GM10266 (cell line): ENCODE data around the gene ABCA3.

ENCODE experiments used
- DNase-seq: peaks from one replicate; pipeline ENCODE4 v3.0.0; 2012; ENCODE audit errors: extremely low spot score
- TF ChIP-seq, protein P1 (sequence below): IDR thresholded peaks from 2 replicates; pipeline ENCODE4 v1.5.1; 2012; ENCODE audit warnings: mild to moderate bottlenecking, low read depth; ENCODE audit not compliant: control insufficient read depth, insufficient read depth; ENCODE audit errors: missing control alignments

Gene ABCA3

GRCh38 chr16:2365397-2366294, 25.1 kb upstream of the ABCA3 start:
- TF ChIP-seq, protein P1, sequence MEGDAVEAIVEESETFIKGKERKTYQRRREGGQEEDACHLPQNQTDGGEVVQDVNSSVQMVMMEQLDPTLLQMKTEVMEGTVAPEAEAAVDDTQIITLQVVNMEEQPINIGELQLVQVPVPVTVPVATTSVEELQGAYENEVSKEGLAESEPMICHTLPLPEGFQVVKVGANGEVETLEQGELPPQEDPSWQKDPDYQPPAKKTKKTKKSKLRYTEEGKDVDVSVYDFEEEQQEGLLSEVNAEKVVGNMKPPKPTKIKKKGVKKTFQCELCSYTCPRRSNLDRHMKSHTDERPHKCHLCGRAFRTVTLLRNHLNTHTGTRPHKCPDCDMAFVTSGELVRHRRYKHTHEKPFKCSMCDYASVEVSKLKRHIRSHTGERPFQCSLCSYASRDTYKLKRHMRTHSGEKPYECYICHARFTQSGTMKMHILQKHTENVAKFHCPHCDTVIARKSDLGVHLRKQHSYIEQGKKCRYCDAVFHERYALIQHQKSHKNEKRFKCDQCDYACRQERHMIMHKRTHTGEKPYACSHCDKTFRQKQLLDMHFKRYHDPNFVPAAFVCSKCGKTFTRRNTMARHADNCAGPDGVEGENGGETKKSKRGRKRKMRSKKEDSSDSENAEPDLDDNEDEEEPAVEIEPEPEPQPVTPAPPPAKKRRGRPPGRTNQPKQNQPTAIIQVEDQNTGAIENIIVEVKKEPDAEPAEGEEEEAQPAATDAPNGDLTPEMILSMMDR, result no peak
- no peak for DNase-seq

DNA sequence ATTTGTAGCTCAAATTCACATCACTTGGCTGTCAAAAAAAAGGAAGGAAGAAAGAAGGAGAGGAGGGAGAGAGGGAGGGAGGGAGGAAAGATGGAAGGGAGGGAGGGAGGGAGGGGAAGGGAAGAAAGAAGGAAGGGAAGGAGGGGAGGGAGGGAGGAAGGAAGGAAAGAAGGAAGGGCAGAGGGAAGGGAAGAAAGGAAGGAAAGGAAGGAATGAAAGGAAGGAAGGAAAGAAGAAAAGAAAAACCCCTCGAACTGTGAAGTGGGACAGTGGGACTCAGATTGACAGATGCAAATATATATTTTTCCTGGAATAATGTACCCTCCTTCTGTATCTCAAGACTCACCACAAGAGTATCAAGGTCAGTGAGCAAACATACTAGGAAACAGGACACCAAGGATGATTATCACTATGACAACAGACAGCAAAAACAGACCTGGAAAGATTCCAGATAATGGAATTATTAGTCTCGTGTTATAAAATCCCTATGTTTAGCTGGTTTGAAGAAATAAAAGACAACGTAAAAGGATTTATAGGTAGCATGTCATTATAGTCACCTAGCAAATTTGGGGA, 24.2 kb upstream of the ABCA3 start:
- no peak for DNase-seq
- TF ChIP-seq, protein P1, result no peak

DNA sequence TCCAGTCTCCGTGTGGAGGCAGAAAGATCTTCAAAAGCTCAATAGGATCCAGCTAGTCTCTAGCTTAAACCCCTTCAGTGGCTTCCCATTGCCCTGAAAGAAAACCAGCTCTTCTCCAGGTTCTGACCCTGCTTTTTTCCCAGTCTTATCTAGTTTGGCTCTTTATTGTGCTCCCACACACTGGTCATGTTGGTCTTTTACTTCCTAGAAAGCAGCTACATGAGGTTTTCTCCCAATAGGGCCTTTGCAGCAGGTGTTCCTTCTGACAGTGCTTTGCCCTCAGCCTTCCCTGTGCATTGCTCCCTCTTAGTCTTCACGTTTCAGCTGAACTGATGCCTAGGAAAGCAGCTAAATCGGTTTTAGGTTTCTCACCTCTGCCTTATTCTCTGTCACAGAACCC, 21.7 kb upstream of the ABCA3 start:
- no peak for DNase-seq
- TF ChIP-seq, protein P1, result no peak

DNA sequence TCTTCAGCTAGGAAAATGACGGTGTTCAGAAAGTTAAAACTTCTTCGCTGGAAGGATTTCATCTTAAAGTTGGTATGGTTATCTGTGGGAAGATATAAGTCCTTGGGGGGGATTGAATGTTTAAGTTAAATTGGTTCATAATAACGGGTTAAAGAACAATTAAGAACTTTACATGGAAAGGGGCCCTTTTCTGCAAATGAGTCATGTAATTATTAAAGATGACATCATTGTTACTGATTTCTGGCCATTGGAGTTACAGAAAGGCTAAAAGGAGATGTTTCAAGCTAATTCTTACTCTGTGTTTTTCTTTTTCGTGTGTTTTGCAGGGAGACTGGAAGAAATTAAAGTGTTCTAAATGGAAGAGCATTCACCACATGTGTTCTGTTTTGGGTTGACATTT, 20.6 kb upstream of the ABCA3 start:
- no peak for DNase-seq
- TF ChIP-seq, protein P1, result no peak

- TF ChIP-seq, protein P1, result no peak
- no peak for DNase-seq
These were observed 19.4 kb upstream of the ABCA3 start for GRCh38 chr16:2359919-2360318.

- DNase-seq, result no peak
- TF ChIP-seq, protein P1, result no peak
These were observed 18.3 kb upstream of the ABCA3 start for GRCh38 chr16:2358811-2359210.

GRCh38 chr16:2357331-2357730, 16.8 kb upstream of the ABCA3 start:
- TF ChIP-seq, protein P1, result no peak
- no peak for DNase-seq
